Measurements from ENCODE around the gene TCEA2. TPM values are rescaled to one million over a fixed set of nuclear protein-coding genes. Genes with fewer than 3 reads are reported as not detected.
A peak's percentile ranks its signal among the peaks of the same experiment; 100 is the strongest.

TCEA2 gene
- total and polyA plus RNA-seq, 2 of the 13 experiments (the other 11 are each of a cell fraction or from before 2014, with no cell fraction given), result 28.1 to 33.7 TPM

- FAIRE-seq, result no peak
- H2AFZ ChIP-seq (ENCODE audit: low read length), result no peak overlapping the region
- 85% methylated on average over 34 of the region's 36 CpGs for WGBS (ENCODE audit: low lambda C conversion rate)
- intact Hi-C loops (cut with micrococcal nuclease; ENCODE audit: unreplicated experiment) (loop anchor here (2.0 kb wide), 1 partner anchor 19 kb away; no protein-coding TSS in a partner anchor), in situ Hi-C loops (cut with HindIII; ENCODE audit: extremely low pct_ligation_motif_present, low pct_unique_long_range_greater_than_20kb) (no loop called here)
- DNase-seq (ENCODE audit: low spot score), result no peak
- ChIA-PET POLR2A (interaction anchor here (1.3 to 10.1 kb wide), 7 partner anchors 9 to 379 kb away, joined by 5 to 252 read pairs (median 32); partner anchors contain the start of genes PRPF6, RTEL1, SAMD10 and SOX18), CTCF (ENCODE audit: low intra/inter-chr PET ratio, low total read pairs) (no interaction called here)
- no peak for ATAC-seq
- peak overlapping the region; percentile 57 to 84 (median 71) for H3K4me3 ChIP-seq (replicated peaks in 1 of 3; ENCODE audit: insufficient read depth in 1 of 3, low read depth in 2 of 3, low read length in 3 of 3)
- H3K9ac ChIP-seq (ENCODE audit: insufficient read depth, low read depth, low read length), result peak overlapping the region; percentile 82
- H3K4me1 ChIP-seq (ENCODE audit: insufficient read depth, low read length), result peaks cover 63% of the 10 kb centered on the region
- H3K4me2 ChIP-seq (ENCODE audit: low read depth, low read length), result peak overlapping the region; percentile 92
- peaks cover 10 to 12% of the 10 kb centered on the region in 2 experiments; a peak in 3 of 5 replicates for H3K36me3 ChIP-seq (replicated peaks in 1 of 2; ENCODE audit: control insufficient read depth in 1 of 2, insufficient read depth in 2 of 2, low read length in 2 of 2)
- H3K27me3 ChIP-seq (ENCODE audit: control insufficient read depth in 1 of 2, insufficient read depth in 2 of 2, low read length in 2 of 2), result no peaks in the 10 kb centered on the region
- no peaks in the 10 kb centered on the region for H4K20me1 ChIP-seq (ENCODE audit: insufficient read depth, low read length)
- no peaks in the 10 kb centered on the region for H3K9me3 ChIP-seq (ENCODE audit: low read length)
- no TSS peak for BruUV-seq (replicated peaks)
- H3K27ac ChIP-seq (ENCODE audit: extremely low read length, insufficient read depth, low read length), result peak overlapping the region; percentile 82
- peaks cover 18% of the 10 kb centered on the region for H3K79me2 ChIP-seq (ENCODE audit: insufficient read depth, low read length)
- TF ChIP-seq RBM22 (optimal IDR thresholded peaks at IDR 0.05; ENCODE audit: low read length) (peak; percentile 11), NONO (IDR thresholded peaks at IDR 0.05) (no peak), NONO (CRISPR knock-in tag; conservative IDR thresholded peaks at IDR 0.05) (peak; percentile 55), SPEN (CRISPR knock-in tag; IDR thresholded peaks at IDR 0.05; ENCODE audit: low read depth) (peak; percentile 3; the same call in 1 of the 2 replicates), MYC (CRISPR knock-in tag; IDR thresholded peaks at IDR 0.05; ENCODE audit: borderline replicate concordance) (peak; percentile 42; the same call in 1 of the 2 replicates), RBFOX2 (IDR thresholded peaks at IDR 0.05; ENCODE audit: low read depth, low read length) (peak; percentile 68), POLR2G (IDR thresholded peaks at IDR 0.05; ENCODE audit: low read depth, low read length) (peak; percentile 67), MIER3 (CRISPR knock-in tag; IDR thresholded peaks at IDR 0.05; ENCODE audit: borderline replicate concordance) (no peak), ZNF180 (CRISPR knock-in tag; IDR thresholded peaks at IDR 0.05; ENCODE audit: borderline replicate concordance, low read depth) (no peak), ZNF574 (CRISPR knock-in tag; IDR thresholded peaks at IDR 0.05) (peak; percentile 25; the same call in 1 of the 2 replicates), HOXA3 (CRISPR knock-in tag; IDR thresholded peaks at IDR 0.05) (0 out of 2 replicates have a peak, but pooled peaks have one; percentile 14), HNRNPLL (IDR thresholded peaks at IDR 0.05; ENCODE audit: low read depth, low read length, poor library complexity, severe bottlenecking) (peak; percentile 27), ZBTB7A (CRISPR knock-in tag; IDR thresholded peaks at IDR 0.05) (peak; percentile 60; the same call in 1 of the 2 replicates), HNRNPK (IDR thresholded peaks at IDR 0.05; ENCODE audit: low read depth, low read length, poor library complexity, severe bottlenecking) (peak; percentile 90), MATR3 (CRISPR knock-in tag; IDR thresholded peaks at IDR 0.05) (0 out of 2 replicates have a peak, but pooled peaks have one; percentile 6)
- TF ChIP-seq, protein P1, sequence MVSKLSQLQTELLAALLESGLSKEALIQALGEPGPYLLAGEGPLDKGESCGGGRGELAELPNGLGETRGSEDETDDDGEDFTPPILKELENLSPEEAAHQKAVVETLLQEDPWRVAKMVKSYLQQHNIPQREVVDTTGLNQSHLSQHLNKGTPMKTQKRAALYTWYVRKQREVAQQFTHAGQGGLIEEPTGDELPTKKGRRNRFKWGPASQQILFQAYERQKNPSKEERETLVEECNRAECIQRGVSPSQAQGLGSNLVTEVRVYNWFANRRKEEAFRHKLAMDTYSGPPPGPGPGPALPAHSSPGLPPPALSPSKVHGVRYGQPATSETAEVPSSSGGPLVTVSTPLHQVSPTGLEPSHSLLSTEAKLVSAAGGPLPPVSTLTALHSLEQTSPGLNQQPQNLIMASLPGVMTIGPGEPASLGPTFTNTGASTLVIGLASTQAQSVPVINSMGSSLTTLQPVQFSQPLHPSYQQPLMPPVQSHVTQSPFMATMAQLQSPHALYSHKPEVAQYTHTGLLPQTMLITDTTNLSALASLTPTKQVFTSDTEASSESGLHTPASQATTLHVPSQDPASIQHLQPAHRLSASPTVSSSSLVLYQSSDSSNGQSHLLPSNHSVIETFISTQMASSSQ (IDR thresholded peaks at IDR 0.05; ENCODE audit: low read depth), result no peak
- TF ChIP-seq, protein P1 (CRISPR knock-in tag; IDR thresholded peaks at IDR 0.05; ENCODE audit: borderline replicate concordance), result 0 out of 2 replicates have a peak, but pooled peaks have one; percentile 7
Observed at GRCh38 chr20:64037498-64038213, 25.3 kb upstream of the TCEA2 start.
